ENCODE data around the gene AACS. TPM values are rescaled to one million over a fixed set of nuclear protein-coding genes. Genes with fewer than 3 reads are reported as not detected.

Gene AACS
- total RNA-seq, 1 experiment from 2014 or later = 12.6 TPM

GRCh38 chr12:125185740-125186470, 120.7 kb downstream of the AACS start, which contains the start of gene TMEM132B:
Gene TMEM132B (plus strand): TSS chr12:125186386.
- DNase-seq (ENCODE audit: low read depth) = peak; percentile 93

GRCh38 chr12:125186471-125187147, 121.4 kb downstream of the AACS start:
- DNase-seq (ENCODE audit: low read depth) = no peak

DNA sequence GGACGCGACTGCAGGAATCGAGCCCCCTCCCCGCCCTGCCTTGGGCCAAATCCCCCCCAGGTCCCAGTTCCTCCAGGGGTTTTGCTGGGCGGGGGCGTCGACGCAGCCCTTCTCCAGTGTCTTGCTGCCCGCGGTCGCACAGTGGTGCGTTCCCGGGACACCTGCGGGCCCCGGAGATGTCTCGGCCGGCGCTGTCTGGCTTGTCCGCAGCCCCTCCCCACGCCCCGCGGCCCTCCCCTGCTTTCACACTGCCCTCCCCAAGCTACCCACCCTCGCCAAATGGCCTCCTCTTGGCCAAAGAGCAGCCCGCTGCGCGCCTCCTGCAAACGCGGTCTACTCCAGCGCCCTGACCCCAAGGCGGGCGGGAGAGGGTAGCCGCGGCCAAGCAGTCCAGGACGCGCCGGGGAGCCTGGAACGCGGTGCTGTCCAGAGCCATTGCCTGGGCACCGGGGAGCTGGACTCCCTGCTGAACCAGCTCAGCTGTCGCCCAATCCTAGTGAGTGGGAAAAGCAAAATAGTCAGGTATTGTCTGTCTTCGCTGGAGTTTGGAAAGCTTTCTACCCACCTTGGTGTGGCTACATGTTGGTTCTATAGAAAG, 122.0 kb downstream of the AACS start:
- peak; percentile 28 for DNase-seq (ENCODE audit: low read depth)

DNA sequence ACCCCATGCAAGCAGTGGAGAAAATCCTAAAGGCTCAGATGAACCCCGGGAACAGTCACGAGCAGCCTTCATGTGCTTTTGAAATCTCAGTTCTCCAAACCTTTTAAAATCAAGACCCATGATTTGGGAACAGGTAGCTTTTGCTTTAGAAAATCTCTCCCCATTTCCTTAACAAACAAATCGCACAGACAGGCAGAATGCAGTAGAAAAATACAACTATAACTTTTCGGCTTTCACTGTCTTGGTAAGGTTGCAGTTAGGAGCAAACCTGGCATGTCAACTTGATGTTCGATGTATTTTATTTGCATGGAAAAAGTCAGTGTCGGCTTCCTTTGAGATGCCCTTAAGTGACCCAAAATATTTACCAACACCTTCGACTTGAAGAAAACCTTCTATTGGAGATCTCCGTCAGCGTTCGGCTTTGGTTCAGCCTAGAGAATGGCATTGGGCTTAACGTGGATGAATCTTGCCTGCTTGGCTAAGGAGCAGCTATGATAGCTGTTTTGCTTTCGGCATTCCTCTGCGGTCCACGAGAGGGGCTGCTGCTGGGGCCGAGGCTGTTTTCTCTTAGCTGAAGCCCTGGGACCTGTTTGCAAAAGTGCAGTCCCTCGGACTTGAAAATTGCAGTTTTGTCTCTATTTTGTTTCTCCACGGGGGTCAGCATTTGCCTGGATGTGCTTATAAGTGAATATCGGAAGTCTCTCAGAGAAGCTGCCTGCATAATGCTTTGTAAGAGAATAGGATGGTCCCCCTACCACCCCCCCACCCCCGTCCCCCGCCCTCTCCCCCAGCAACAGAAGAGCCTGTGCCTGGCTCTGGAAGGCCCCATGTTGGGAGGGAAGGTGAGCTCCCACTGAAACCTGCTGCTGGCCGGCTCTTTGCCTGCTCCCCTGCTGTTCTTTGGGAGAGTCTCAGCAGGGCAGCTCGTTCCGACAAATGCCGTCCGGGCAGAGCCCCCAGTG, 122.8 kb downstream of the AACS start:
- peak; percentile 25 for DNase-seq (ENCODE audit: low read depth)

- DNase-seq (ENCODE audit: low read depth) = no peak
Measured at GRCh38 chr12:125189015-125189414, 123.8 kb downstream of the AACS start.

DNA sequence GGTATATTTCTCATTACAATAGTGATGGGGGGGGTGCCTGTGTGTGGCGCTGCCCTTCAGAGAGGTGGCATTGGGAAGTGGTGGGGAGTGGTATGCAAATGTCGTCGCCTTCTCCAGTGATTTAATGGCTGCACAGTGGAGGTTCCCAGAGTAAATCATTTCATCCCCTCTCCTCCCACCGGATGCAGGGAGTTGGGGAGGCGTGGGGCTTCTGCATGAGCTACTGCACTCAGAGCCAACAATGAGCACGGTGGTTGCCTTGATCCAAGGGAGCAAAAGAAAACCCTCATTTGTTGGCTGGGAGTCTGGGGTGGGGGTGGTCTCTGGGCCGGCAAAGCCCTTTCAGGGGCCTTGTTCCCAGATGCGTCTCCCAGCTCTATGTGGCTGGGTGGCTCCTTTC, 124.3 kb downstream of the AACS start:
- DNase-seq (ENCODE audit: low read depth) = no peak

DNA sequence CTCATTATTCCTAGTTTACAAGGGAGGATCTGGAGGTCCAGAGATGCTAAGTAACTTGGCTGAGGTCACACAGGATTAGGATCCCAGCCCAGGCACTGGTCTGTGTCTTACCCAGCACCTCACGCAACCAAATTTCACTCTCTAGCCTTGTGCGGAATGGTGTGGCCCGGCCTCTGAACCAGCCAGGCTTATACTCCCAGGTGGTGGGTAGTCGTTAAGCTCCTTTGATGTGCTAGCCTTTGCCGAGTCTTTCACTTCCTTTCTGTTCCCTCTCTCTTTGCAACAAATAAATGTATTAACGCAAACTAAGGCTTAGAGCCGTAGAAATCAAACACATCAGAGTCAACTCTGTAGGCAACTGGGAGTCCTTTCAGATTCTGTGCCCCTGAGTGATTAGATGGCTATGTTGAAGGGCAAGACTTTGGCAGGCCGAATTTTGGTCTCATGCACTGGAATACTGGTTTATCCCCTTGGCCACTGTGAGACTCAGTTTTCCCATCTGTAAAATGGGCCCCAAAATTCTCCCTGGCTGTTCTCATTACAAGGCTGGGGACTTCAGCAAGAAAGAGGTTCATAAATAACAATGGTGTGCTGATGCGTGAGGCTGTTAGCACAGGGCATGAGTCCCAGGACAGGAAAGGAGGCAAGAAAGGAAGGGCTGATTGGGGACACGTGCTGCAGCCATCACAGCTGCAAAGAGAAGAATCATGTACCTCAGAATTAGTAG, 126.3 kb downstream of the AACS start:
- no peak for DNase-seq (ENCODE audit: low read depth)

DNA sequence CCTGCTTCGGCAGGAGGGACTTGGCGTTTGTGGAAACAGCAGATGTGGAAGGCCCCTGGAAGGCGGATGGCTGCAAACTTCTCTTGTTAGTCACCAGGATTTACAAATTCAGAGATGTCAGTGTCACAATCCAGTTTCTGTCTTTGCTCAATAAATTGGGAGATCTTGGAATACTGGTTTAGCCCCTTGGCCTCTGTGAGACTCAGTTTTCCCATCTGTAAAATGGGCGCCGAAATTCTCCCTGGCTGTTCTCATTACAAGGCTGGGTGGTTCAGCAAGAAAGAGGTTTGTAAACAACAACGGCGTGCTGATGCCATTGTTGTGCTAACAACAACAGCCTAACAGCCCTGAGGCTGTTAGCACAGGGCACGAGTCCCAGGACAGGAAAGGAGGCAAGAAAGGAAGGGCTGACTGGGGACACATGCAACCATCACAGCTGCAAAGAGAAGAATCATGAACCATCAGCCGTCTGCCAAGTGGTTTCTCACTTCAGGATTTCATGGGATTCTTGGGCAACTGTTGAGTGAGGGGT, 127.5 kb downstream of the AACS start:
- no peak for DNase-seq (ENCODE audit: low read depth)

Other genes with a start within 250 kb of the AACS start
- gene SCARB1, start 201.6 kb upstream of the AACS start, total RNA-seq (2014; rRNA removed; shearing (Covaris generic)) = 4.1 TPM in 2 replicates
- gene UBC, start 150.8 kb upstream of the AACS start, total RNA-seq (2014; rRNA removed; shearing (Covaris generic)) = 1,358 and 1,360 TPM in 2 replicates
- gene DHX37, start 76.3 kb upstream of the AACS start, total RNA-seq (2014; rRNA removed; shearing (Covaris generic)) = 37.5 and 39.3 TPM in 2 replicates
- gene BRI3BP, start 71.8 kb upstream of the AACS start, total RNA-seq (2014; rRNA removed; shearing (Covaris generic)) = 12.6 and 13.4 TPM in 2 replicates
- 0.23 and 0.30 TPM in 2 replicates for gene TMEM132B, start 121.0 kb downstream of the AACS start, total RNA-seq (2014; rRNA removed; shearing (Covaris generic))